Activated T-cell treated with anti-CD3 and anti-CD28 coated beads, Interleukin-2, amount 50 U/mL, for 24 hours (primary cell): ENCODE results near the gene DENND2A.

Source experiments
- DNase-seq: peaks from one replicate; pipeline ENCODE4 v3.0.0-alpha.2; 2020
- H3K27ac Mint-ChIP-seq: 2 replicates; pipeline ENCODE4 v1.8.0; 2020; ENCODE audit warnings: mild to moderate bottlenecking, mixed read lengths
- H3K27me3 Mint-ChIP-seq: 2 replicates; pipeline ENCODE4 v1.8.0; 2020; ENCODE audit warnings: mixed read lengths
- H3K36me3 Mint-ChIP-seq: 2 replicates; pipeline ENCODE4 v1.8.0; 2020; ENCODE audit warnings: low read depth, mixed read lengths
- H3K4me1 Mint-ChIP-seq: 2 replicates; pipeline ENCODE4 v1.8.0; 2020; ENCODE audit warnings: low read depth, mixed read lengths
- H3K4me3 Mint-ChIP-seq: 2 replicates; pipeline ENCODE4 v1.8.0; 2020; ENCODE audit warnings: mild to moderate bottlenecking, moderate library complexity, mixed read lengths
- H3K9me3 Mint-ChIP-seq: 2 replicates; pipeline ENCODE4 v1.8.0; 2020; ENCODE audit warnings: mixed read lengths

Gene DENND2A

GRCh38 chr7:140495514-140496097 lies 145.0 kb downstream of the DENND2A start:
- no peaks in the 10 kb centered on the region for H3K4me1 Mint-ChIP-seq
- DNase-seq, result no peak
- no peaks in the 10 kb centered on the region for H3K36me3 Mint-ChIP-seq
- no peak overlapping the region for H3K4me3 Mint-ChIP-seq
- no peak overlapping the region for H3K27ac Mint-ChIP-seq
- H3K9me3 Mint-ChIP-seq, result no peaks in the 10 kb centered on the region
- H3K27me3 Mint-ChIP-seq, result no peaks in the 10 kb centered on the region

DNA sequence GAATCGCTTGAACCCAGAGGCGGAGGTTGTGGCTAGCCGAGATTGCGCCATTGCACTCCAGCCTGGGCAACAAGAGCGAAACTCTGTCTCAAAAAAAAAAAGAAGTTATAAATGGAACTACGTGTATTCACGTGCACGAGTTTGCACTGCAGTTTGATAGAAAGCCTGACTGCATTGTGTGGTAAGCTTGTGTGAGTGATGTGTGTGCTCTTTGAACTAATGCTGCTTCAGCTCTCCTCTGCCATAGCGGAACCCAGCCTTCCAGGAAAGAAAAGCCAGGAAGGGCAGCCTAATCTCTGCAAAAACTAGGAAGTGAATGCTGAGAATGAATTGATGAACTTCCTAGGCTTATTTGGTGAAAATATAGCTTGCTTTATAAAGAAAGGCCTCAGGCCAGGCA lies 145.7 kb downstream of the DENND2A start:
- DNase-seq, result no peak
- H3K4me3 Mint-ChIP-seq, result no peak overlapping the region
- no peaks in the 10 kb centered on the region for H3K27me3 Mint-ChIP-seq
- H3K9me3 Mint-ChIP-seq, result no peaks in the 10 kb centered on the region
- no peaks in the 10 kb centered on the region for H3K4me1 Mint-ChIP-seq
- no peaks in the 10 kb centered on the region for H3K36me3 Mint-ChIP-seq
- no peak overlapping the region for H3K27ac Mint-ChIP-seq

- no peaks in the 10 kb centered on the region for H3K36me3 Mint-ChIP-seq
- peaks cover 3% of the 10 kb centered on the region for H3K4me1 Mint-ChIP-seq
- H3K4me3 Mint-ChIP-seq, result no peak overlapping the region
- no peaks in the 10 kb centered on the region for H3K27me3 Mint-ChIP-seq
- DNase-seq, result no peak
- no peaks in the 10 kb centered on the region for H3K9me3 Mint-ChIP-seq
- H3K27ac Mint-ChIP-seq, result no peak overlapping the region
Measured at GRCh38 chr7:140489026-140489359, 151.6 kb downstream of the DENND2A start.

GRCh38 chr7:140485500-140486265 lies 154.9 kb downstream of the DENND2A start:
- Mint-ChIP-seq H3K4me3 (no peak overlapping the region), H3K4me1 (peaks cover 3% of the 10 kb centered on the region), H3K27ac (no peak overlapping the region), H3K9me3 (no peaks in the 10 kb centered on the region), H3K36me3 (no peaks in the 10 kb centered on the region), H3K27me3 (no peaks in the 10 kb centered on the region)
- no peak for DNase-seq

GRCh38 chr7:140484951-140485499 lies 155.6 kb downstream of the DENND2A start:
- Mint-ChIP-seq H3K36me3 (no peaks in the 10 kb centered on the region), H3K27me3 (no peaks in the 10 kb centered on the region), H3K4me1 (peaks cover 3% of the 10 kb centered on the region), H3K27ac (no peak overlapping the region), H3K4me3 (no peak overlapping the region), H3K9me3 (no peaks in the 10 kb centered on the region)
- no peak for DNase-seq

DNA sequence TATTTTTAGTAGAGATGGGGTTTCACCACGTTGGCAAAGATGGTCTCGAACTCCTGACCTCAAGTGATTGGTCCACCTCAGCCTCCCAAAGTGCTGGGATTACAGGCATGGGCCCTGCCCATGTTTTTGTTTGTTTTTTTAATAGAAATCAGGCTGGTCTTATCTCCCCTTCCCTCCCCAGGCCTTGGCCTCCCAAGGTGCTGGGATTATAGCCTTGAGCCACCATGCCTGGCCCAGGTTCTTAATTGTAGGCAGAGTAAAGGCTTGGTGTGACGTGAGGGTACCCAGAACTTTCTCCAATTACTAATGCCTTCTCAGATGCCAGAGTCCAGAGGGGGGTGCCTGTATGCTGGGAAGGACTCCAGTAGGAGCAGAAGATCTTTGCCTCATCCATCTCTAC lies 156.1 kb downstream of the DENND2A start:
- Mint-ChIP-seq H3K9me3 (no peaks in the 10 kb centered on the region), H3K4me3 (no peak overlapping the region), H3K36me3 (no peaks in the 10 kb centered on the region), H3K27me3 (no peaks in the 10 kb centered on the region), H3K4me1 (peaks cover 6% of the 10 kb centered on the region), H3K27ac (no peak overlapping the region)
- no peak for DNase-seq

GRCh38 chr7:140479739-140480084 lies 160.9 kb downstream of the DENND2A start:
- DNase-seq, result no peak
- peaks cover 8% of the 10 kb centered on the region for H3K36me3 Mint-ChIP-seq
- H3K4me3 Mint-ChIP-seq, result peak overlapping the region; percentile 98
- H3K27ac Mint-ChIP-seq, result peak overlapping the region; percentile 97
- H3K27me3 Mint-ChIP-seq, result no peaks in the 10 kb centered on the region
- H3K4me1 Mint-ChIP-seq, result peaks cover 31% of the 10 kb centered on the region
- H3K9me3 Mint-ChIP-seq, result no peaks in the 10 kb centered on the region

GRCh38 chr7:140479062-140479738 lies 161.4 kb downstream of the DENND2A start, which contains the start of gene MKRN1:
MKRN1 (minus strand) TSS chr7:140479505; CDS start chr7:140479344, 161 bp downstream.
- Mint-ChIP-seq H3K4me3 (peak within 1 kb of the TSS; percentile 98), H3K27me3 (no peaks in the 10 kb centered on the region), H3K9me3 (no peaks in the 10 kb centered on the region), H3K36me3 (peaks cover 8% of the 10 kb centered on the region), H3K27ac (peak within 1 kb of the TSS; percentile 97), H3K4me1 (peaks cover 31% of the 10 kb centered on the region)
- DNase-seq, result peak; percentile 93

DNA sequence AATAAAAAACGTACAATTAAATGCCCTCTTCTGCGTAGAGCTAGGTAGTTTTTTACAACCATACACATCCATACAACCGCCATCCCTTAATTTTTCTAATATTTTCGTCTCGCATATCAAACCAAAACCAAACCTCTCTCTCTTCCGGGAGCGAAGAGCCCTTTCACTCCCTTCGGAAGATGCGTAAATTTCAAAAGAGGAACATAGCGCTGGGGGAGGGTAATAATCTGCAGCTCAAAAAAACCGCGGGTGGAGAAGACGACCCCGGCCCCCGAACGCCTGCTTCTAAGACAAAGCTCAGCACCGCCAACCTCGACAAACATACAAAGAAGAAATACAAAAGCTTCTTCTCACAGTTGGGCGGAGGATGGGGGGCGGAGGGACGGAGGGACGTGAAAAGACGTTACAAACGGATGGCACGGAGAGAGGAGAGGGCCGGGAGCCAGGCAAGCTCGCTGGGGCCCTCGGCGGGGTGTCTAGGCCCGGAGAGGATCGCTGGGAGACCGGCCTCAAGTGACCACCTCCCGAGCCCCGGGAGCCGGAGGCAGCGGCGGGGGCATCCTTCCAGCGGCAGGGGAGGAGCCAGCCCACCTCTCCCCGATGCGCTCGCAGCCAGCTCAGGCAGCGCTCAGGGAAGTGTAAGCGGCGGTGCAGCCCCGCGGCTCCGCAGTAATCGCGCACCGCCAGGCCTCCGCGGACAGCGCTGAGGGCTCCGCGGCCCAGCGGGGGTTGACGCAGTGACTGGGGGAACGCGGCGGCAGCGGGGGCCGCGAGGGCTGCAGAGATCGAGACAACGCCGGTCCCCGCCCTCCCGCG lies 162.2 kb downstream of the DENND2A start:
- H3K4me3 Mint-ChIP-seq, result peak overlapping the region; percentile 98
- H3K36me3 Mint-ChIP-seq, result peaks cover 8% of the 10 kb centered on the region
- DNase-seq, result peak; percentile 63
- H3K9me3 Mint-ChIP-seq, result no peaks in the 10 kb centered on the region
- H3K4me1 Mint-ChIP-seq, result peaks cover 32% of the 10 kb centered on the region
- peak overlapping the region; percentile 90 for H3K27ac Mint-ChIP-seq
- H3K27me3 Mint-ChIP-seq, result no peaks in the 10 kb centered on the region

GRCh38 chr7:140476698-140477261 lies 163.8 kb downstream of the DENND2A start:
- Mint-ChIP-seq H3K36me3 (peaks cover 12% of the 10 kb centered on the region), H3K4me1 (peaks cover 40% of the 10 kb centered on the region), H3K9me3 (no peaks in the 10 kb centered on the region), H3K4me3 (peak overlapping the region; percentile 98), H3K27ac (peak overlapping the region; percentile 90), H3K27me3 (no peaks in the 10 kb centered on the region)
- DNase-seq, result no peak

DNA sequence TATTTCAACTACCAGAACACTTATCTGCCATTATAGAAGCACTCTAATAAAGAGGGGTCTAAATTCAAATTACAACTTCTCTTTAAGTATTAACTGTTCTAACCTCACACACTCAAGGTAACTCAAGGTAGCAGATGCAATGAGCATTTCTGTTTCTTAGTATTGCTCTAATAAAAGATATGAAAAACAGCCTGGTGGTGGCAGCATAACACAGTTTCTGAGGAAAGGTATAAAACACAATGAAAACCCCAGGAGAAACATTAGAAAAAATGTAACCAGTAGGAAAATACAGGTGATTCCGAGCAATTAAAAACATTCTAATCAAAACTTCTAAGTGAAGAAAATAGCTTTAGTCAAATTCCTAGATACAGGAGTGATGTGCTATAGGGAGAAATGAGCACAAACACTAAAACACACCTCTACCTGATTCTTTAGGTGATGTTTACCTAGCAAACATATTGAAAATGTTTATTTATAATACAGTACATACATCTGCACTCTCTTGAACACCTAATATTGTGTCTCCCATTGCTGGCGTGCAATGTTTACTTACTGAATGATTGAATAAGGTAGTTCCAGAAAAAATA lies 164.8 kb downstream of the DENND2A start:
- H3K27me3 Mint-ChIP-seq, result no peaks in the 10 kb centered on the region
- no peak overlapping the region for H3K4me3 Mint-ChIP-seq
- H3K36me3 Mint-ChIP-seq, result peaks cover 19% of the 10 kb centered on the region
- peaks cover 43% of the 10 kb centered on the region for H3K4me1 Mint-ChIP-seq
- no peak for DNase-seq
- H3K27ac Mint-ChIP-seq, result no peak overlapping the region
- H3K9me3 Mint-ChIP-seq, result no peaks in the 10 kb centered on the region
